ENCODE results near the gene SLC28A3.

- TF ChIP-seq CTCF (conservative IDR thresholded peaks at IDR 0.05; ENCODE audit: low read depth in 2 of 2), result no peak
- no peak for TF ChIP-seq STAT1 (IDR thresholded peaks at IDR 0.05; ENCODE audit: unreplicated experiment)
- no peak for TF ChIP-seq EZH2 (IDR thresholded peaks at IDR 0.05; ENCODE audit: low read depth, unreplicated experiment)
- no peak for TF ChIP-seq REST (IDR thresholded peaks at IDR 0.05; ENCODE audit: unreplicated experiment)
- no peak for TF ChIP-seq CREB1 (CRISPR knock-in tag; IDR thresholded peaks at IDR 0.05; ENCODE audit: low read depth)
- no peak for TF ChIP-seq EZH2phosphoT487 (IDR thresholded peaks at IDR 0.05; ENCODE audit: unreplicated experiment)
- TF ChIP-seq ZNF331 (CRISPR knock-in tag; IDR thresholded peaks at IDR 0.05; ENCODE audit: low read depth), result no peak
- no peak for TF ChIP-seq POLR2AphosphoS5 (IDR thresholded peaks at IDR 0.05; ENCODE audit: low read depth)
- no peak for TF ChIP-seq ETS1 (IDR thresholded peaks at IDR 0.05)
- TF ChIP-seq ZNF114 (CRISPR knock-in tag; IDR thresholded peaks at IDR 0.05), result no peak
- no peak for TF ChIP-seq JUNB (IDR thresholded peaks at IDR 0.05; ENCODE audit: unreplicated experiment)
- TF ChIP-seq ZNF462 (CRISPR knock-in tag; IDR thresholded peaks at IDR 0.05), result no peak
- no peak for TF ChIP-seq NANOG (IDR thresholded peaks at IDR 0.05; ENCODE audit: borderline replicate concordance)
Measured at GRCh38 chr9:84366683-84367082, 26.1 kb upstream of the SLC28A3 start.

Data from GM23338 (cell line).